WERI-Rb-1 (cell line): ENCODE data around the gene PDHB.

ENCODE experiments used
- DNase-seq: peaks from one replicate; pipeline ENCODE4 v3.0.0-alpha.2; 2020
- H3K27ac ChIP-seq: fragments of 250-450 bp; sonication (Bioruptor Pico); 2 replicates; pipeline ENCODE4 v1.5.1; 2020; ENCODE audit warnings: mild to moderate bottlenecking, moderate library complexity
- H3K27me3 ChIP-seq: fragments of 250-450 bp; sonication (Bioruptor Pico); 2 replicates; pipeline ENCODE4 v1.5.1; 2021; ENCODE audit warnings: mild to moderate bottlenecking, low read depth, moderate library complexity; ENCODE audit not compliant: insufficient read depth, severe bottlenecking
- H3K36me3 ChIP-seq: fragments of 250-450 bp; sonication (Bioruptor Pico); 2 replicates; pipeline ENCODE4 v1.5.1; 2020; ENCODE audit warnings: mild to moderate bottlenecking, moderate library complexity
- H3K4me3 ChIP-seq: 2 replicates; pipeline ENCODE4 v1.5.1; 2011; ENCODE audit warnings: low read depth, mild to moderate bottlenecking, control low read depth, low read length
- H3K9me3 ChIP-seq: fragments of 250-450 bp; sonication (Bioruptor Pico); 2 replicates; pipeline ENCODE4 v1.5.1; 2021; ENCODE audit warnings: mild to moderate bottlenecking, moderate library complexity; ENCODE audit not compliant: severe bottlenecking
- TF ChIP-seq, protein P1 (sequence below): IDR thresholded peaks from 2 replicates; pipeline ENCODE4 v1.5.1; 2011; ENCODE audit warnings: low read depth, mild to moderate bottlenecking, control low read depth, inconsistent platforms, low read length

The PDHB gene

DNA sequence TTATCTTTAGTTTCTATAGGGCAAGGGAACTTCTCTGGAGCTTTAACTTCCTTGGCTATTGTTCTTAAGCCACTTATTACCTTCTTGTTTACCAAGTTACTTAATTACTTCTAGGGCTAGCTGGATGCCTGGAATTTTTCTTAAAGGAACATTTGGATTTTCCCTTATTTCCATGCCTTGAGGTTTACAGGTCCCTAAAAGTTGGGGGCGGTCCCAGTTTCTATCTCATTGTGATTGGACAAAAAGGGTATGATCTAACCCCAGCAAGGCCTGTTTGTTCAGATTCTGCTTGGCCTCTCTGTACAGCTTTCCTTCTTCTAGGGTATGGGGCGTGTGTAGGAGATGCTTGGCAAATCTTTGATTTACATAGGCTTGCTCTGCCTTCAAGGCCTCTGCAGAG lies 17.4 kb downstream of the PDHB start:
- no peaks in the 10 kb centered on the region for H3K36me3 ChIP-seq
- TF ChIP-seq, protein P1, sequence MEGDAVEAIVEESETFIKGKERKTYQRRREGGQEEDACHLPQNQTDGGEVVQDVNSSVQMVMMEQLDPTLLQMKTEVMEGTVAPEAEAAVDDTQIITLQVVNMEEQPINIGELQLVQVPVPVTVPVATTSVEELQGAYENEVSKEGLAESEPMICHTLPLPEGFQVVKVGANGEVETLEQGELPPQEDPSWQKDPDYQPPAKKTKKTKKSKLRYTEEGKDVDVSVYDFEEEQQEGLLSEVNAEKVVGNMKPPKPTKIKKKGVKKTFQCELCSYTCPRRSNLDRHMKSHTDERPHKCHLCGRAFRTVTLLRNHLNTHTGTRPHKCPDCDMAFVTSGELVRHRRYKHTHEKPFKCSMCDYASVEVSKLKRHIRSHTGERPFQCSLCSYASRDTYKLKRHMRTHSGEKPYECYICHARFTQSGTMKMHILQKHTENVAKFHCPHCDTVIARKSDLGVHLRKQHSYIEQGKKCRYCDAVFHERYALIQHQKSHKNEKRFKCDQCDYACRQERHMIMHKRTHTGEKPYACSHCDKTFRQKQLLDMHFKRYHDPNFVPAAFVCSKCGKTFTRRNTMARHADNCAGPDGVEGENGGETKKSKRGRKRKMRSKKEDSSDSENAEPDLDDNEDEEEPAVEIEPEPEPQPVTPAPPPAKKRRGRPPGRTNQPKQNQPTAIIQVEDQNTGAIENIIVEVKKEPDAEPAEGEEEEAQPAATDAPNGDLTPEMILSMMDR, result no peak
- DNase-seq, result no peak
- H3K9me3 ChIP-seq, result no peaks in the 10 kb centered on the region
- no peak overlapping the region for H3K27ac ChIP-seq
- no peak overlapping the region for H3K4me3 ChIP-seq
- no peaks in the 10 kb centered on the region for H3K27me3 ChIP-seq

DNA sequence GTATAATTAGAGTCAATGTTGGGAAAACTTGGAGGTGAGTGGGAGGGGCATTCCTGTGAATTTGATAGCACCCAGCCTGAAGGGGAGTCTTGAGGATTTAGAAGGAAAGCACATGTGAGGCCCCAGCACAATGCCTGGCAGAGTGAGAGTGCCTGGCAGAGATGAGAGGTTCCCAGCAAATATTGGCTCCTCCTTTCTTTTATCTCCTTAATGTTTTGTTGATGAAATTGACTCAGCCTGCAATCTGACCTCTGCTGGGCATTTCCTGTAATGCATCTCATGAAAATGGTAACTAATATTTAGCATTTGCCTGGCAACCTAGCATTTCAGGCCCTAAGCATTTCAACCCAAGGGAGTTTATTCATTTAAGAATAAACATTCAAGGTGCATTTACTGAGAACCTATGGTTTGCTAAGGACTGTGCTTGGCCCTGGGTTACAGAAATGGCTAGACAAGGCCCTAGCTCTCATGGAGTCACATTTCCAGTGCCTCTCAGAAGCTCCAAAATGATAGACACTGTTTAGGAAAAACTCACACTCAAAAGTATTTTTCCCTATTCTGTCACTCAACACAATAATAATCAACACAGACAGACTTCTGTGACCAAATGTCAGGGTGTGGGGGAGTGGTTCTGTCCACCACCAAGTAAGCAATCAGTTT lies 19.0 kb downstream of the PDHB start:
- Histone ChIP-seq H3K4me3 (no peak overlapping the region), H3K27ac (no peak overlapping the region), H3K27me3 (no peaks in the 10 kb centered on the region), H3K36me3 (no peaks in the 10 kb centered on the region; the same call in none of the 2 replicates), H3K9me3 (no peaks in the 10 kb centered on the region)
- peak; percentile 24 for DNase-seq
- TF ChIP-seq, protein P1, result peak; percentile 58; the same call in 1 of the 2 replicates

DNA sequence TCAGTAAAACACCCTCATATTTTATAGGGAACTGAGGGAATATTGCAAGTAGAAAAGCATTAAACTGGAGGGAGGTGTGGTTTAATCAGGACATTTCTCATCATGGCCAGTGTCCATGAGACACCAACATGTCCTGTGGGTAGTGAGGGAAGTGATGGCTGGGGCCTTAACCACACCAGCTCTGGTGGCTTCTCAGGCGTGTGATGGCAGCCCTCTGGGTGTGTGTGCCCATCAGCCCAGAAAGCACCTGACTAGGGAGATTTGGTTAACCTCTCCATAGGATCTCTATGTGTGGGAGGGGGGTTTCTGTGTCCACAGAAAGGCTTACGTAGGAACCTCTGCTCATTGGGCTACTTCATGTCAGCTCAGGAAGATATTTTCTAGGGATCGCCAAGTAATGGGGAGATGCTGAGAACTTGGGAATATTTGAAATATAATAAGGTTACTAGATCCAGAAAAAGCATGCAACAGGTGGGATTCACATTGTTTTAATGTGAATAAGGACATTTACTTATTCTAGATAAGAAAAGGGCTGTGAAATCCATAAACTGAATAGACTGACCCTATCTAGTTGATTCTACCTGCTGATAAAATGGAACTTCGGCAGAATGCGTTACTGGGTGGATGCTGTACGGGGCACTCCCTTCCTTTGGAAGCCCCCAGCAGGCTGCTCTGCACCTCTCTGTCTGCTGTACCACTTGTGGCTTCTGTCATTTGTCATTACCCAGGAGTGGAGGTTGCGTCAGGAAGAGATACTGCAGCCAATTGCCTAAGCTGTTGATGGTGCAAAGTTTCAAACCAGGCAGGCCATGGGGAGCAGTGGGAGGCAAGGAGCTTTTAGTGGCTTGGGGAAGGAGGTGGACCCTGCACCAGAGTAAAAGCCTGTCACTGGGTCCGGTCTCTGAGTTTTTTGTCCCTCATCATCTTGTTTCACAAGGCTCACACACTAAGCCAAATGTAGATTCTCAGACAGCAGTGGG lies 21.5 kb downstream of the PDHB start:
- H3K27me3 ChIP-seq, result no peaks in the 10 kb centered on the region
- peaks cover 3% of the 10 kb centered on the region for H3K36me3 ChIP-seq
- no peak overlapping the region for H3K27ac ChIP-seq
- no peak overlapping the region for H3K4me3 ChIP-seq
- no peak for DNase-seq
- TF ChIP-seq, protein P1, result no peak
- no peaks in the 10 kb centered on the region for H3K9me3 ChIP-seq

DNA sequence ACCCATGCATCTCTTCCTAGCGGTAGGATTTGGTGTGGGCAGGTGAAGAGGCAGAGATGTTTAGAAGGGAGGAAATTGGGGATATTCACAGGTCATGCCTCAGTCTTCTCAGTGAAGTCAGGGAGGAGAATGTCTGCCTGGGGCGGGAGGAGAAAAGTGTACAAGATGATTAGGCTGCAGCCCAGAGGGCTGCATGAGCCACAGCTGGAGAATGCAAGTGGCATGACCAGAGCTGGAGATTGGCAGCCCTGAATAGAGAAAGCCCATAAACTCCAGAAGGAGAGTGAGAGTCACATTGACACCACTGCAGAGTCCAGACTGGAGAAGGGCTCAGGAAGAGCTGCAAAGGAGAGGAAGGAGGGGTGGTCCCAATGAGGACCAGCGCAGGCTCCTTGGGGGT lies 22.6 kb downstream of the PDHB start:
- TF ChIP-seq, protein P1, result no peak
- H3K36me3 ChIP-seq, result peaks cover 3% of the 10 kb centered on the region
- no peak overlapping the region for H3K4me3 ChIP-seq
- no peak overlapping the region for H3K27ac ChIP-seq
- H3K27me3 ChIP-seq, result no peaks in the 10 kb centered on the region
- no peak for DNase-seq
- no peaks in the 10 kb centered on the region for H3K9me3 ChIP-seq

DNA sequence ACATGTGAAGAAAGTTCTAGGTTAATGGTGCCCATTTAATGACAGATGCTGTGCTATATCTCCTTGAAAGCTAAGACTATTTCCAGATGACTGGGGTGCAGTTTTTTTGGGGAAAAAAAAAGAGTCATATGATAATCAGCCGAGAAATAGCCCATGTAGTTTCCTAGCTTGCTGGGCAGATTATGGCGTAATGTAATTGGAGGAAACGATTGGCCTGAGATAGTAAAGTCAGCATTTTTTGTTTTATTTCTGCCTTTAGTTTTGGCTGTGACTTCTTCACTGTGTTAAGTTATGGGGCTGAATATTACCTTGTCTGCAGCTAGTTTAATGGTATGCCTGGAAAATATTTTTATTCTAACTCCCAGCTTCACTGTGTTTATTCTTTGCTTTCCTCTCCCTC lies 24.0 kb downstream of the PDHB start:
- TF ChIP-seq, protein P1, result no peak
- Histone ChIP-seq H3K4me3 (no peak overlapping the region), H3K9me3 (no peaks in the 10 kb centered on the region), H3K36me3 (peaks cover 3% of the 10 kb centered on the region), H3K27me3 (no peaks in the 10 kb centered on the region), H3K27ac (no peak overlapping the region)
- DNase-seq, result no peak
